ENCODE results near the gene ZBTB25.

DNA sequence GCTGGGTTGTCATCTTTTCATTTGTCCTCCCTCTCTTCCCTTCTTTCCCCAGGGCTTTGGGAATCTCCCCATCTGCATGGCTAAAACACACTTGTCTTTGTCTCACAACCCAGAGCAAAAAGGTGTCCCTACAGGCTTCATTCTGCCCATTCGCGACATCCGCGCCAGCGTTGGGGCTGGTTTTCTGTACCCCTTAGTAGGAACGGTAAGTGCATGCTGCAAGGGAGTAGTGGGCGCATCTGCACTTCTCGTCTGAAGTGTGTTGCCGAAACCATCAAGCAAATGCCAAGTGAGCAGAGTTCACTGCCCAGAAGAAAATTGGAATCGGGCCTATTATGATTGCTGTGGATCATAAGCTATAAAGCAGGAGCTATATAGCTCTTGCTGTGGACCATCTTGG lies 49.0 kb downstream of the ZBTB25 start:
- TF ChIP-seq, protein P1, sequence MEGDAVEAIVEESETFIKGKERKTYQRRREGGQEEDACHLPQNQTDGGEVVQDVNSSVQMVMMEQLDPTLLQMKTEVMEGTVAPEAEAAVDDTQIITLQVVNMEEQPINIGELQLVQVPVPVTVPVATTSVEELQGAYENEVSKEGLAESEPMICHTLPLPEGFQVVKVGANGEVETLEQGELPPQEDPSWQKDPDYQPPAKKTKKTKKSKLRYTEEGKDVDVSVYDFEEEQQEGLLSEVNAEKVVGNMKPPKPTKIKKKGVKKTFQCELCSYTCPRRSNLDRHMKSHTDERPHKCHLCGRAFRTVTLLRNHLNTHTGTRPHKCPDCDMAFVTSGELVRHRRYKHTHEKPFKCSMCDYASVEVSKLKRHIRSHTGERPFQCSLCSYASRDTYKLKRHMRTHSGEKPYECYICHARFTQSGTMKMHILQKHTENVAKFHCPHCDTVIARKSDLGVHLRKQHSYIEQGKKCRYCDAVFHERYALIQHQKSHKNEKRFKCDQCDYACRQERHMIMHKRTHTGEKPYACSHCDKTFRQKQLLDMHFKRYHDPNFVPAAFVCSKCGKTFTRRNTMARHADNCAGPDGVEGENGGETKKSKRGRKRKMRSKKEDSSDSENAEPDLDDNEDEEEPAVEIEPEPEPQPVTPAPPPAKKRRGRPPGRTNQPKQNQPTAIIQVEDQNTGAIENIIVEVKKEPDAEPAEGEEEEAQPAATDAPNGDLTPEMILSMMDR (IDR thresholded peaks at IDR 0.05), result no peak
- TF ChIP-seq EP300 (IDR thresholded peaks at IDR 0.05), result no peak
- TF ChIP-seq POLR2AphosphoS5 (IDR thresholded peaks at IDR 0.05), result no peak
